GM12864 (cell line): ENCODE measurements around the gene SYTL1.

ENCODE experiments used
- DNase-seq: peaks from one replicate; pipeline ENCODE4 v3.0.0-alpha.2; 2011; ENCODE audit warnings: low read depth
- H3K4me3 ChIP-seq: 2 replicates; pipeline ENCODE4 v1.5.1; 2011; ENCODE audit warnings: mild to moderate bottlenecking, low read depth, low read length, control low read depth
- TF ChIP-seq, protein P1 (sequence below): IDR thresholded peaks from 2 replicates; pipeline ENCODE4 v1.5.1; 2011; ENCODE audit warnings: low read depth, mild to moderate bottlenecking, moderate library complexity, low read length, control low read depth, inconsistent platforms; ENCODE audit errors: missing control alignments

Gene SYTL1

DNA sequence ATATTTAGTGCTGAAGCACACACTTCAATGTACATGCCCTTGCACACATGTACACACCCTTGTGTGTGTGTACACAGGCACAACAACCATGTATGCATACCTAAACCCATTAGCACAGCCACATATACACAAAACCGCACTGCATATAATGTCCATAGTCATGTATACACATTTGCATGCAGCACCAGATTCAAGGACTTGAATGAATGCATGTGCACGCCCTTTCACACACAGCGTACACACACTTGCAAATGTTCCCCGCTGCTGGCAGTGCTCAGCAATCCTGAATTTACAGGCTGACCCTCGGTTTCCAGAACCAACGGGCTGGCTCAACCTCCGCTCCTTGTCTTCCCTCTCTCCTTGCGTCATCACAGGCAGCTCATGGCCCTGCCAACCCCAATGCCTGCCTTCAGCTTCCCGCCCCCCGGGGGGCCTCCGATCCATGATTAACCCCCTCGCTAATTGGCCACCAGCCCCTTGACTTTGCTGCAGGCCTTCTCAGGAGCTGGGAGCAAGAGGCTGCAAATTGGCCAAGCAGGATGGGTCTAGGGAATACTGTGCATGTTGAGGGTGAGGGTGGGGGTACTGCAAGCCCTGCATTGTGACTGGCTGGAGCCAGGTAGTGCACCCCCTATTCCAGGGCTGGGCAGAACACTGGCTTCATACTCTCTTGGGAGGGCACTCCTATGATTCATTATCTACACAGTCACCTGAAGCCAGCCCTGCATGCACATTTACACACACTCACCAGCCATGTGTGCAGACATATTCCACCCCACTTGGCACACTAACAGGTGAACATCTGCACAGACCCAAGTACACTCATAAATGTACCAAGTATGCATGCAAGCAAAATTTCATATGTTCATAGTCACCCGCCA lies 58.5 kb downstream of the SYTL1 start:
- TF ChIP-seq, protein P1, sequence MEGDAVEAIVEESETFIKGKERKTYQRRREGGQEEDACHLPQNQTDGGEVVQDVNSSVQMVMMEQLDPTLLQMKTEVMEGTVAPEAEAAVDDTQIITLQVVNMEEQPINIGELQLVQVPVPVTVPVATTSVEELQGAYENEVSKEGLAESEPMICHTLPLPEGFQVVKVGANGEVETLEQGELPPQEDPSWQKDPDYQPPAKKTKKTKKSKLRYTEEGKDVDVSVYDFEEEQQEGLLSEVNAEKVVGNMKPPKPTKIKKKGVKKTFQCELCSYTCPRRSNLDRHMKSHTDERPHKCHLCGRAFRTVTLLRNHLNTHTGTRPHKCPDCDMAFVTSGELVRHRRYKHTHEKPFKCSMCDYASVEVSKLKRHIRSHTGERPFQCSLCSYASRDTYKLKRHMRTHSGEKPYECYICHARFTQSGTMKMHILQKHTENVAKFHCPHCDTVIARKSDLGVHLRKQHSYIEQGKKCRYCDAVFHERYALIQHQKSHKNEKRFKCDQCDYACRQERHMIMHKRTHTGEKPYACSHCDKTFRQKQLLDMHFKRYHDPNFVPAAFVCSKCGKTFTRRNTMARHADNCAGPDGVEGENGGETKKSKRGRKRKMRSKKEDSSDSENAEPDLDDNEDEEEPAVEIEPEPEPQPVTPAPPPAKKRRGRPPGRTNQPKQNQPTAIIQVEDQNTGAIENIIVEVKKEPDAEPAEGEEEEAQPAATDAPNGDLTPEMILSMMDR: no peak
- DNase-seq: no peak
- no peak overlapping the region for H3K4me3 ChIP-seq

DNA sequence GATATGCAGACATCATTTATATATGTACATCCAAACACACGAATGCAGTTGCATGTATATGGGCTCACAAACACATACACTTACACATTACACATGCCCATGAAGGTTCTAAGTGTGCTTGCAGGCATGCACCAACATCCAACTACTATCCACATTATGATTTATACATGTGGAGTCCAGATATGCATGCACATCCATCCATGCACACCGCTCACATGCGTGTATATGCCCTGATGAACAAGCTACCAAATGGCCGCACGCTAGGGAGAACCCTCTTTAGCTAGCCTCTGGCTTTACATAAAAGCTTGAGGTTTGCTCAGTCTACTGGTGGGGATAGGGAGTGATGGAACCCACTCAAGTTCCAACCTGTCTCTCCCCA lies 59.1 kb downstream of the SYTL1 start:
- H3K4me3 ChIP-seq: no peak overlapping the region
- DNase-seq: no peak
- TF ChIP-seq, protein P1: no peak

DNA sequence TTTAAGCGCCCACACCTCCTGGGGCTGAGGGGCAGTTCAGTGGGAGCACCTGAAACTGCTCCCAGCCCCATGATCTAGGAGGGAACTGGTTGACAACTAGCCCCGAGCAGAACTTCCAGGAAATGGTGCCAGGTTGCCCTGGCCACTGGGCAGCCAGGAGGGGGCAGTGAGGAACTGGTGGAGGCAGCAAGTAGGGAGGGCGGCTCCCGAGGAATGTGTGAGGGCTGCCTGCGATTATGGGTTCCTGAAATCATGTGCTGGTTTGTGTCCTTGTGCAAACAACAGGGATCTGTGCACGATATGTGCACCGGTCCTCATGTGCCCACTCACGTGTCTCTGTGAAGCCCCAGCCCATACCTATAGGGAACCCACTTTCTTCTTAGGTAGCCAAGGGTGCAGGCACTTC lies 60.5 kb downstream of the SYTL1 start:
- no peak for DNase-seq
- no peak overlapping the region for H3K4me3 ChIP-seq

DNA sequence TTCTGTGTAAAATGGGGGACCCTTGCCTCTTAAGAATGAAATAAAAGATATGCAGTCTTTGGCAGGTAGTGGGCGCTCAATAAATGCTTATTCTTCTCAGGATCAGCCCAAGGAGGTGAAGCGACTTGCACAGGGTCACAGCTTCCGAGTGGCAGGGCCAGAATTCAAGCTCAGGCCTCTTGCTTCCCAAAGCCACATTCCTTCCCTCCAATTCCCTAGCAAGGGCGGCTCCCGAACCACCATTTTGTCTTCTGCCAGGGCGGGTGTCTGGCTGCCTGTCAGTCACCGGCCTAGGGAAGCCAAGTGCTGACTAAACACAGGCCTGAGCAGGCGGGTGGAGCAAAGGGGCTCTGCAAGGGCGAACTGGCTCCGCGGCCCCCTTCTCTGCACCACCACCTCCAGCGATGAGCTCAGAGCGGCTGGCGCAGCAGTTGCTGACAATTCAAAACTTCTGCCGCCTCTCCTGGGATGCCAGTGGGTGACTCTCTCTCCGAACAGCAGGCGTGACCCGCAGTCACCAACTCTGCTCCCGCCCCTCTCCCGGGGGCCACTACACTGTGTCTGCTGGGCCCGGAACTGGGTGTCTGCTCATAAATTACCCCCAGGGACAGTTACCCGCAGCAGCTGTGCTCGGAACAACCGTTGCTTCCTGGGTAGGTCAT lies 61.4 kb downstream of the SYTL1 start:
- H3K4me3 ChIP-seq: no peak overlapping the region
- no peak for DNase-seq
- TF ChIP-seq, protein P1: peak; percentile 52

More for the DNA sequence above, 60.5 kb downstream of the SYTL1 start:
- TF ChIP-seq, protein P1: peak; percentile 34
